ENCODE data around the gene VAMP7.
"Not testable (repeated sequence)": the region's sequence is repeated elsewhere in the genome, so short reads cannot be mapped to it uniquely, and the experiment has no call there.

VAMP7 gene

DNA sequence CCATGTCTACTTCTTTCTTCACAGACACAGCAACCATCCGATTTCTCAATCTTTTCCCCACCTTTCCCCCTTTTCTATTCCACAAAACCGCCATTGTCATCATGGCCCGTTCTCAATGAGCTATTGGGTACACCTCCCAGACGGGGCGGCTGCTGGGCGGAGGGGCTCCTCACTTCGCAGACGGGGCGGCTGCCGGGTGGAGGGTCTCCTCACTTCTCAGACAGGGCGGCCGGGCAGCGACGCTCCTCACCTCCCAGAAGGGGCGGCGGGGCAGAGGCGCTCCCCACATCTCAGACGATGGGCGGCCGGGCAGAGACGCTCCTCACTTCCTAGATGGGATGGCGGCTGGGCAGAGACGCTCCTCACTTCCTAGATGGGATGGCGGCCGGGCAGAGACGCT is 26.5 kb downstream of the VAMP7 start:
- DNase-seq (ENCODE audit: low spot score) = not testable (repeated sequence)

DNA sequence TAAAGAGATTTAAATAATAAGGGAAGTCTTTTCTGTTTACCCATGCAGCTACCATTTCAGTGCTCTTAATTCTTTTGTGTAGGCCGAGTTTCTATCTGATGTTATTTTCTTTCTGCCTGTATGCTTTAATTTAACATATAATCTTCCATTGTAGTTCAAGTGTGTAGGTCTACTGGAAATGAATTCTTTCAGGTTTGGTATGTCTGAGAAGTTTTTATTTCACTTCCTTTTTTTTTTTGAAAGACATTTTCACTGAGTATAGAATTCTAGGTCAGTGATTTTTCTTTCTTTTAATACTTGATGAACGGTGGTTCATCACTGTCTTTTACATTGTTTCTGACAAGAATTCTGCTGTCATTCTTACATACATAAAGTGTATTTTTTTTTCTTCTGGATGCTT is 42.1 kb downstream of the VAMP7 start:
- DNase-seq (ENCODE audit: low spot score) = no peak

DNA sequence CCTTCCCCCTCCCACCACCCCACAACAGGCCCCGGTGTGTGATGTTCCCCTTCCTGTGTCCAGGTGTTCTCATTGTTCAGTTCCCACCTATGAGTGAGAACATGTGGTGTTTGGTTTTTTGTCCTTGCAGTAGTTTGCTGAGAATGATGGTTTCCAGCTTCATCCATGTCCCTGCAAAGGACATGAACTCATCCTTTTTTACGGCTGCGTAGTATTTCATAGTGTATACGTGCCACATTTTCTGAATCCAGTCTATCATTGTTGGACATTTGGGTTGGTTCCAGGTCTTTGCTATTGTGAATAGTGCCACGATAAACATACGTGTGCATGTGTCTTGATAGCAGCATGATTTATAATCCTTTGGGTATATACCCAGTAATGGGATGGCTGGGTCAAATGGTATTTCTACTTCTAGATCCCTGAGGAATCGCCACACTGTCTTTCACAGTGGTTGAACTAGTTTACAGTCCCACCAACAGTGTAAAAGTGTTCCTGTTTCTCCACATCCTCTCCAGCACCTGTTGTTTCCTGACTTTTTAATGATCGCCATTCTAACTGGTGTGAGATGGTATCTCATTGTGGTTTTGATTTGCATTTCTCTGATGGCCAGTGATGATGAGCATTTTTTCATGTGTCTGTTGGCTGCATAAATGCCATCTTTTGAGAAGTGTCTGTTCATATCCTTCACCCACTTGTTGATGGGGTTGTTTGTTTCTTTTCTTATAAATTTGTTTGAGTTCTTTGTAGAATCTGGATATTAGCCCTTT is 49.9 kb downstream of the VAMP7 start:
- not testable (repeated sequence) for DNase-seq (ENCODE audit: low spot score)

DNA sequence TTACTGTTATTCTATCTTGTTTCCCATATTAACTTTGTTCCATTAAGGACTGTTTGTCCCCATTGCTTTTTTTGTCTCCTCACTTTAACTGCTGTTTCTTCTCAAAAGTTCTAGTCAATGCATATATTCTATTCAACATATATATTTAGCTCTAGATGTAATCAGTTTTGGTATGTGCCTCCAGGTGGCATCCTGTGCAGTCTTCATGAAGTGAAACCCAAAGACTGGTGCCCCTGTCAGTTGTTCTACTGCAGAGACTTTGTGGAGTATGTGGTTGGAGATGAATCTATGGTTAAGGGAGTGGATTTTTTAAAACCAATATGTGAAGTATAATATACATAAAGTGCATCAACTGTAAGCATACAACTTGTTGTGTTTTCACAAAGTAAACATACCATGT is 57.0 kb downstream of the VAMP7 start:
- DNase-seq (ENCODE audit: low spot score) = no peak

DNA sequence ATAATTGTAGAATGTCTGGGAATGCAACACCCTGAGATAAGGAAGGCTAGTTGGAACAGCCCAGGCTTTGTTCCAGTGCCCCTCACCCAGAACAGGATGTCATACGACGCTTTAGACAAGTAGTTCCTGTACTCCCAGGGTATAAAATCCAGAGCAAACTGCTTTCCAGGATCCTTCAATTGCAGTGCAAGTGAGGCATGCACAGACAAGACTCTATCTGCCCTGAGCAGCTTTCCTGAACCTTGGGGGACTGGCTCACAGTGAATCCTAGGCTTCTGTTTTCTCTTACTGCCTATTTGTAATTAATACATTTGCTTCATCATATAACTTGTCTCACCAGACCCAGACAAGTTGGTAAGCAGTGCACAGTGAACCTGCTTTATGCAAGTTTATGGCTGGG is 68.0 kb downstream of the VAMP7 start:
- DNase-seq (ENCODE audit: low spot score) = no peak

DNA sequence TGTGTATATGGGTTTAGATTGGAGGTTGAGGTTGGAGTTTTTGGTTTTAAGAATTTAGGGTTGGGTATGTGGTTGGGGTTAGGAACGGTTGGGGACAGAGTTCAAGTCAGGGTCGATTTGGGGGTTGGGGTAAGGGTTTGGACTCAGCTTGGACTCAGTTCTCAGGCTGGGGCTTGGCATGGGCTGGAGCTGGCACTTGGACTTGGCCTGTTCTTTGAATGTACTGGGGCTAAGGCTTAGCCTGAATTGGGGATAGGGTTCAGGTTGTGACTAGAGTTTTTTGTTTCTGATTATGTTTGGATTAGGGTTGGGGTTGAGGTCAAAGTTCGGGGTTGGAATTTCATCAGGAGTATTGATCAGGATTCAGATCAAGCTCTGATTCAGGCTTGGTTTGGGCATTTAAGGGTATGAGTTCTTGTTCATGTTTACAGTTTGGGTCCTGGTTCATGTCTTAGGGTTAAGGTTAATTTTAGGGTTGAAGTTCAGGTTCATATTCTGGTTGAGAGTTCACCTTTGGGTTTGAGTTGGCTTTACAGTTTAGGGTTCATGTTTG is 70.2 kb downstream of the VAMP7 start:
- DNase-seq (ENCODE audit: low spot score) = no peak

DNA sequence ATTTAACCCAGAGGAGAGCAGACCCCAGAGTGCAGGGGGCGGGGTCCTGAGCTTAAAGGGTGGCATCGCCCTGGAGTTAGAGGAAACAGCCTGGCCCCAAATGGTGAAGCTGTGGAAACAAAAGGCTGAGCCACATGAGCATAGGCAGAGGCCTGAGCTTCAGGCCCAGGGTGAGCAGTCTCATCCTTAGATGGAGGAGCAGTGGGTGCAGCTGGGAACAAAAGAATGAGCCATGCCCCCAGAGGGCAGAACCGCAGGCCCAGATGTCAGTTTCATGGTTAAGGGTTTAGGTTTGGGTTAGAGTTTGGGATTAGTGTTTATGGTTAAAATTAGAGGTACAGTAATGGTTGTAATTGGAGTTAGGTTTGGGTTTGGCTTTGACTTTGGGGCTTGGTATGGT is 71.9 kb downstream of the VAMP7 start:
- DNase-seq (ENCODE audit: low spot score) = no peak

DNA sequence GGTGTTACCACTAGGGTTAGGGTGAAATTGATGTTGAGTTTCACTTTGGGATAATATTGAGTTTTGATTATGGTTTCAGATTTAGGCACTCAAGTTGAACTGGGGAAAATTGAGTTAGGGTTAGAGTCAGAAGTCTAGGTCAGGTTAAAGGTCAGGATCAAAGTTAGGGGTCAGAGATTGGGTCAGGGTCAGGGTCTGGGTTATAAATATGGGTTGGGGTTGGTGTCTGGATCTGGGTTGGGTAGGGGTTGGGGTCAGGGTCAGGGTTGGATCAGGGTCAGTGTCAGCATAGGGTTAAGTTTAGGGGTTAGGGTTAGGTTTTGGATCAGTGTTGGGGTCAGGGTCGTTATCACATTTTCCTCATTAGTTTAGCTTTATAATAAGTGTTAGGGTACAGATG is 73.6 kb downstream of the VAMP7 start:
- DNase-seq (ENCODE audit: low spot score) = no peak

DNA sequence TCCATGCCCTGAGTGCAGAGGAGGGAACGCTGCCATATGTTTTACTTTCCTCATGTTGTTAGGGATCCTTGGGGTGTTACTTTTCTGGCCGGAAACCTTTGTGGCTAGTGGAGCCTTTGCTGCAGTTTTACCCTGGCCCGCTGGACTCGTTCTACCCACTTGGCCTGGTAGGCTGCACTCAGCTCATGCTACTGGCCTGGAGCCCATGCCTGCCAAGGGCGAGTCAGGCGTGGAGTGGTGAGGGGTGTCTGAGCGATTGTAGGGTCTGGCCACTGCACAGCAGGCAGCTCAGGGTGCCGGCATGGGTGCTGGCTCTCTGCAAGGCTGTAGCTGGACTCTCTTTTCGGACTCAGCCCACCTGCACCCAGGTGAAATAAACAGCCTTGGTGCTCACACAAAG is 75.0 kb downstream of the VAMP7 start:
- no peak for DNase-seq (ENCODE audit: low spot score)

DNA sequence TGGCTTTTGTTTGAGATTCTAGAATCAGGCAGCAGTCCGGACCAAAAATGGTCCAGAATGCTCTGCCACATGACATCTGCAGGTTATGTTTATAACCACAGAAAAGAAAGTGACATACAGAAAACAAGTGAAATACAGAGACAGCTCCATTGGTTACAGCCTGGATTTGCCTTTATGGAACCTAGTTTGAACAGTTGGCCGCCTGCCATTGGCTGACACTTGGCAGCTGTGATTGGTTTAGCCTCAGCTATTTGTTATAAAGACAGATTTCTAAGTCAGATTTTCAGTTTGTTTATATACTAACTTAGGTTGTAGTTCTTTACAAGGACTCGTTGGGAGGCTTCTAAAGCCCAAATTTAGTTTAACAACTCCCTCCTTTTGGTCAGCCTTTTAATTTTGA is 75.5 kb downstream of the VAMP7 start:
- no peak for DNase-seq (ENCODE audit: low spot score)

DNA sequence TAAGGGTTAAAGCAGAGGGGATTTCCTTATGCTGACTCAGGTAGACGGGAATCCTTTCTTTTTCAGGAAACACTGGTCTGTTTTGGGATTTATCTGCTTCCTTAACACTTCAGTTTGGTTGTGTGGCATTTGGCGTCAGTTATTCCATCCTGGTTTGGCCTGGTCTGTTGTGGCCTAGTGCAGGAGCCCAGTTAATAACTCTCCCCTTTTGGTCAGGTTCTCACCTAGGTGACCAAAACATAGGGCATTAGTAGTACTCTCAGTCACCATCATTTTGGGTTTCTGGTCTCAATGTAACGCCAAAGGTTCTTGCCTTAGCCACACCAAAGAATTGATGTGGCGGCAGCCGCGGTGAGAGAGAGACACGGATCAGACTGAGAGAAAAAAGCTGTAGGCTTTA is 76.7 kb downstream of the VAMP7 start:
- no peak for DNase-seq (ENCODE audit: low spot score)

DNA sequence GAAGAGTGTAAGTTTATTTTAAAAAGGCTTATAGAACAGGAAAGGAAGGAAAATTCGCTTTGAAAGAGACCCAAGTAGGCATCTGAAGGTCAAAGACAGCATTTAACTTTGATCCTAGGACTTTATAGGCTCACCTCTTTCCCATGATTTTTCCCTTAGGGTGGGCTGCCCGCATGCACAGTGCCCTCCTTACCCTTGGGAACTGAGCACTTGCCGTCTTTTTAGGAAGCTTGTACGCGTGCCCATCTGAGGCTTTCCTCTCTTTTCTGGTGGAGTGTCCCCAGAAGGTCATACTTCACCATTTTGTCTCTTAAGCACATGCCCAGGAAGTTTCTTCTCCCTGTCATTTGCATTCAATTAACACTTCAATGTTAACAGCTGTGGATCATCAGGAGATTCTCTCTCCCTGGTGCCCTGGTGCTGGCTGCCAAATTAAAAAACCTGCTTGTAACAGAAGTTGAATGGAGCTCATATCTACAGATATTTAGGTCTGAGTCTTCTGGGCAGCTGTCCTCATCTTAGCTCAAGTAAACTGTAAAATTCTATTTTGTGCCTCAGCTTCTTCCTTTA is 78.0 kb downstream of the VAMP7 start:
- DNase-seq (ENCODE audit: low spot score) = no peak

DNA sequence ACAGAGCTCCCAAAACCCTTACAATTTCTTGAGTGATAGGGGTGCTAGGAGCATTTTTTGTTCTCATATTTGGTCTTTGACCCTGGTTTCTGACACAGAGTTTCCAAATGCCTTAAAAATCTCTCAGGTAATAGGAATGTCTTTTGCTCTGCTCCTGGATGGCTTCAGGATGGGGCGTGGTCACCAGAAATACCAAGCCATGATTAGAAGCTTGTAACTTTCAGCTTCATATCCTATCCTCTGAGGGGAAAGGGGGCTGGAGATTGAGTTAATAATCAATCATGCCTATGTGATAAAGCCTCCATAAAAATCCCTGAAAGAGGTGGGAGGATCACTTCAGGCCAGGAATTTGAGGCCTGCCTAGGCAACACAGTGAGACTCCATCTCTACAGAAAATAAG is 81.8 kb downstream of the VAMP7 start:
- DNase-seq (ENCODE audit: low spot score) = no peak

DNA sequence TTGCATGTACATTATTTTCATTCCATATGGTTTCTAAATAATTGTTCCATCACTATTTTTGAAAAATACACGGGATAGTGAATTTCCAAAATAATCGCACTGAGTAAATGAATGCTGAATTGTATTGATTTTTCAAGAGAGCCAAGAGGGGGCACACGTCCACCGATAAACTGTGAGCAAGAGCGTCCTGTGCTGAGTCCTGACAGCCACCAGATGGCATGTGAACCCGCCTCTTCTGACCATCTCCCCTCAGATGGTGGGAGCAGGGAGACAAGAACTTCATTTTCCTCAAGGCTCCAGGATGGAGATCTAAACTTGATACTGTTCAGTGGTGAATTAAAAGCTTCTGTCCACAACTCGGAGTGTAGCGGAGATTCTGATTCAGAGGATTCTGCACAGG is 85.7 kb downstream of the VAMP7 start:
- DNase-seq (ENCODE audit: low spot score) = peak; percentile 44

DNA sequence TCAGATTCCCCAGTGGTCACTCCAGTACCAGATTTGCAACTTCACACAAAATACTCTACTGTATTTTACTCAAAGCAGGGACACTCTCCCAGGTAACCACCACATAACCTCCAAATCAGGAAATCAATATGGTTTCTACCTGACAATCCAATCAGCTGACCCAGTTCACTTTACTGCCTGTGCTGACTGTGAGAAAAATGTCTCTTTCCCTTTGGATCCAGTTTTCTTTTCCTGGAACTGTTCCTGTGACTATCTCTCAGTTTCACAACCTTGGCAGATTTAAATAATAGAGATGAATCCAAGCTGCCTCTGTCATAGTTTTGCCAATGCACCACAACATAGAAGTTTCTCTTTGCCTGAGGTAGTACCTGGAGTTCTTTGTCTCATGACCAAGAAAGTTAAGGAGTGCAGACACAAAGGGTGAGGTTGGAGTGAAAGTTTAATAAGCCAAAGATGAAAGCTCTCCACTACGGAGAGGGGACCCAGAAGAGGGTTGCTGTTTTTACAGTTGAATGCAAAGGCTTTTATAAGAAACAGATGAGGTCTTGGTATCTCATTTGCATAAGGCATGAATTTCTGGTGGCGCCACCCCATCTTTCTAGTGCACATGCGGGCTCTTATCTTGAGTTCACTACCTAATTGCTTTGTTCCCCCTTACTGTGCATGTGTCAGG is 86.6 kb downstream of the VAMP7 start:
- no peak for DNase-seq (ENCODE audit: low spot score)

DNA sequence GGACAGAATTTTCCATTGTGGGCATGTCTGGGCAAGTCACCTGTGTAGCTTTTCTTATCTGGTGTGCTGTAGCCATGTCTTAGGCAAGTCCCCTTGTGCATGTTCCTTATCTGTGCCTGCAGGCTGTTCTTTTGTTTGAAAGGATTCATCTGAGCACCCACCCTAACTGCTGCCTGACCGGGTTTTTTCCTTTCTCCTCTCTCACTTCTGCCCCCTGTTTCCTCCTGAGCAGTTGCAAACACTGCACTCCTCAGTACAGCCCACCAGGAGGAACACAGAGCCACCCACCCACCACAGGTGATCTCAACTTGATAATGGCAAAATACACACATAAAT is 87.1 kb downstream of the VAMP7 start:
- DNase-seq (ENCODE audit: low spot score) = no peak

DNA sequence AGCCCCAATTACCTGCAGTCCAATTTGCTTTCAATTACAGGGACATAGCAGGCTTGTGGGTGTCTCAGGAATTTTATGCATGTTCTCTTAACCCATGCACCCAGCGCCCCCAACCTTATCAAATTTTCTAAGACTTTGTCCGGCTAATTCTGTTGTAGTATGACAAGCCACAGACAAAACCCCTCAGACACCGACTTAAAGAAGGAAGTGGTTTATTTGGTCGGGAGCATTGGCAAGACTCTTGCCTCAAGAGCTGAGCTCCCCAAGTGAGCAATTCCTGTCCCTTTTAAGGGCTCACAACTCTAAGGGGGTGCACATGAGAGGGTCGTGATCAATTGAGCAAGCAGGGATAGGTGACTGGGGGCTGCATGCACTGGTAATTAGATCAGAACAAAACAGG is 87.6 kb downstream of the VAMP7 start:
- no peak for DNase-seq (ENCODE audit: low spot score)

DNA sequence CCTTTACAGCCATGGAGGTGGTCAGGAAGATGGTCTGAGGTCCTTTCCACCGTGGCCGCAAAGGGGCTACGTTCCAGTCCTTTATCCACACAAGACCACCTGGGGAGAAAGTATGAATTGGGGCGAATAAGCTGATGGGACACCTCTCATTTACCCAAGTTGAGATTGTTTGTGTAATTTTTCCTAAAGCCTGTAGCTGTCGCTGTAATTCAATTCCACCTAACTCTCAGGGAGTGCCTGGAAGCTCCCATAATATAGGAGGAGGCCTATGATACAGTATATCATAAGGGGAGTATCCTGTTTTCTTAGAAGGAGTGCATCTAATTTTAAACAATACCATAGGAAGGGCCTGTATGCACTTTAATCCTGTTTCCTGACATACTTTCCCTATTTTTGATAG is 90.5 kb downstream of the VAMP7 start:
- not testable (repeated sequence) for DNase-seq (ENCODE audit: low spot score)

DNA sequence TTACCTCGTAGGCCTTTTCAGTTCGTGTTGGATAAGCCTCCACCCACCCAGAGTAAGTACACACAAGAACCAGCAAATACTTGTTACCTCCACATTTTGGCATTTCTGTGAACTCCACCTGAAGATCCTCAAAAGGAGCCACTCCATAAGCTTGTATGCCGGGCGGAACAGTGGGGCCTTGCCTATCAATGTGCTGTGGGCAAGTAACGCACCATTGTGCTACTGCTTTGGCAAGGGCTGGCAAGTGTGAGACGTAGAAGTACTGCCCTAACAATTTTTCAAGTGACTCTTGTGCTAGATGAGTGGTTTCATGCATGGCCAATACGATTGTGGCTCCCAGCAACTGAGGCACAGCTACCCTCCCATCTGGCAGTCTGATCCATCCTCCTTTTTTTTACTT is 91.1 kb downstream of the VAMP7 start:
- DNase-seq (ENCODE audit: low spot score) = not testable (repeated sequence)

DNA sequence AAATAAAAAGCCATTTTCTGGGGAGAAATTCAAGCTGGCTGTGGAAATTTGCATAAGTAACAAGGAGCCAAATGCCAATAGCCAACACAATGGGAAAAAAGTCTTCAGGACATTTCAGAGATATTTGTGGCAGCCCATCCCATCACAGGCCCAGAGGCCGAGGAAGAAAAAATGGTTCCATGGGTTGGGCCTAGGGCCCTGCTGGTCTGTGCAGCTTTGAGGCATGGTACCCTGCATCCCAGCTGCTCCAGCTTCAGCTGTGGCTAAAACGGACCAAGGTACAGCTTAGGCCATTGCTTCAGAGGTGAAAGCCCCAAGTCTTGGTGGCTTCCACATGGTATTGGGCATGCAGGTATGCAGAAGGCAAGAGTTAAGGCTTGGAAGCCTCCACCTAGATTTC is 102.2 kb downstream of the VAMP7 start:
- no peak for DNase-seq (ENCODE audit: low spot score)

DNA sequence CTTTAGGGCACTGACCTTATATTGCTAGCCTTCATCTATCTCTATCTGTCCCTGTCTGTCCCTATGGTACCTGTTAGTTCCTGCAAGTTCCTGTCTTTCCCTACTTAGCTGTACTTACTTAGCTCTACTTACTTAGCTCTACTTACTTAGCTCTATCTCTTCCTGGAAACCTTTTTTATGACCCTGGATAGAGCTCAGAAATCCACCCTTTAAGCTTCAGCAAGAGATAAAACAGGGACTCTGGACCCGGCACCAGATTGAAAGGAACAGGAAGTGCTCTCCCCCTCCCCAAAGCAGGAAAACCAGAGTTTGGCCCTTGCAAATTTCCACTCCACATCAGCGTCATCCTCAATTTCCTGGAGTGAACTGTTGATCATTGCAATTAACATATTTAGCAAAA is 104.1 kb downstream of the VAMP7 start:
- no peak for DNase-seq (ENCODE audit: low spot score)

DNA sequence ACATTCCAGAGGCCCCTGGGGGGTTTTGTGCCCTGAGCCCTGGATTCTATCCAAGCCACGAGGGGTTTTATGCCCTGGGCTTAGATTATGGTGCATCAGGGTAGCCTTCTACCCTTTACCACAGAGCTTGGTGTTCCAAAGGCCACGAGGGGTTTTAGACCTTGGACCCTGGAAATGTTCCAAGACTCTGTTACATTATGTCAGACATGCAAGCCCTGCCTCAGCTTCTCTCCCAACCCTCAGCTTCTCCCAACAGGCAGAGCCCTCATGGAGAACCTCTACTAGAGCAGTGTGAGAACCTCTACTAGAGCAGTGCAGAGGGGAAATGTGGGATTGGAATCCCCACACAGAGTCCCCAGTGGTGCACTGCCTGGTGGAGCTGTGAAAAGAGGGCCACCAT is 105.8 kb downstream of the VAMP7 start:
- not testable (repeated sequence) for DNase-seq (ENCODE audit: low spot score)

DNA sequence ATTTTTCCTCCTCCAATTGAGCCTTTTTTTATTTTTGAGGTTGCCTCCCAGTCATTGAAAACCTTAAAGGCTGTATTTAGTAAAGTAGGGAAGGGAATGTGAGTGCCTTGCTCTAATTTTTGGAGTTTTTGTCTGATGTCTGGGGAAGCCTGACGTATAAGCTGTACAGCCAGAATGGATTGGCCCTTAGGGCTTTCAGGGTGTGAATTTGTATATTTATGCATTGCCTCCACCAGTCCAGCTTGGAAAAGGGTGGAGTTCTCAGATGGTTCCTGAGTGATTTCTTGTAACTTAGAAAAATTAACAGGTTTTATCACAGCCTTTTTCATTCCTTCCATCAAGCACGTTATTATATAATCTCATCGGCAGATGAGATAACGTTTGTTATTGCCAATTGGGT is 107.7 kb downstream of the VAMP7 start:
- DNase-seq (ENCODE audit: low spot score) = no peak

Data from ecto neural progenitor cell (in vitro differentiated cells).